H9 (cell line): ENCODE results near the gene R3HDM4. TPM values are rescaled to one million over a fixed set of nuclear protein-coding genes. Genes with fewer than 3 reads are reported as not detected.

Experiments used
- DNase-seq: peaks from one replicate; pipeline ENCODE4 v3.0.0-alpha.2; 2017
- H2AFZ ChIP-seq: one replicate; pipeline ENCODE4 v1.6.1; 2013; ENCODE audit warnings: mild to moderate bottlenecking, low read length, control low read depth, moderate library complexity
- H2AK5ac ChIP-seq: 2 replicates; pipeline ENCODE4 v1.6.1; 2013; ENCODE audit warnings: low read length, control low read depth, mixed read lengths; ENCODE audit not compliant: insufficient read length
- H2BK120ac ChIP-seq: one replicate; pipeline ENCODE4 v1.6.1; 2013; ENCODE audit warnings: low read depth, mild to moderate bottlenecking, low read length, control low read depth, inconsistent platforms; ENCODE audit not compliant: poor library complexity, severe bottlenecking
- H2BK12ac ChIP-seq: 2 replicates; pipeline ENCODE4 v1.6.1; 2013; ENCODE audit warnings: low read length, control low read depth, mixed read lengths, low read depth; ENCODE audit not compliant: insufficient read length
- H2BK15ac ChIP-seq: 2 replicates; pipeline ENCODE4 v1.6.1; 2013; ENCODE audit warnings: low read depth, low read length, control low read depth
- H2BK20ac ChIP-seq: one replicate; pipeline ENCODE4 v1.6.1; 2013; ENCODE audit warnings: low read depth, mild to moderate bottlenecking, low read length, control low read depth, inconsistent platforms; ENCODE audit not compliant: poor library complexity, severe bottlenecking
- H2BK5ac ChIP-seq: 2 replicates; pipeline ENCODE4 v1.6.1; 2013; ENCODE audit warnings: low read length, control low read depth, mixed read lengths; ENCODE audit not compliant: insufficient read length
- H3K14ac ChIP-seq: 2 replicates; pipeline ENCODE4 v1.6.1; 2013; ENCODE audit warnings: low read length, control low read depth; ENCODE audit not compliant: insufficient read depth
- H3K18ac ChIP-seq: 2 replicates; pipeline ENCODE4 v1.6.1; 2013; ENCODE audit warnings: low read depth, mild to moderate bottlenecking, mixed read lengths, low read length, control low read depth; ENCODE audit not compliant: insufficient read length
- H3K23ac ChIP-seq: 2 replicates; pipeline ENCODE4 v1.6.1; 2013; ENCODE audit warnings: low read length, control low read depth, mixed read lengths, low read depth; ENCODE audit not compliant: insufficient read length
- H3K23me2 ChIP-seq: 2 replicates; pipeline ENCODE4 v1.6.1; 2013; ENCODE audit warnings: low read depth, mild to moderate bottlenecking, mixed read lengths, low read length, control low read depth; ENCODE audit not compliant: insufficient read length, poor library complexity, severe bottlenecking
- H3K27ac ChIP-seq: 2 replicates; pipeline ENCODE4 v1.5.1; 2013; ENCODE audit warnings: low read length, control low read depth, mixed read lengths, low read depth; ENCODE audit not compliant: insufficient read length
- H3K27me3 ChIP-seq: 2 replicates; pipeline ENCODE4 v1.6.1; 2013; ENCODE audit warnings: low read length, control low read depth, inconsistent platforms; ENCODE audit not compliant: insufficient read depth
- H3K4ac ChIP-seq: 2 replicates; pipeline ENCODE4 v1.6.1; 2013; ENCODE audit warnings: low read depth, mild to moderate bottlenecking, control low read depth, inconsistent platforms, low read length, moderate library complexity
- H3K4me1 ChIP-seq: 2 replicates; pipeline ENCODE4 v1.6.1; 2013; ENCODE audit warnings: low read length, control low read depth, inconsistent platforms; ENCODE audit not compliant: insufficient read depth
- H3K4me2 ChIP-seq: 2 replicates; pipeline ENCODE4 v1.6.1; 2013; ENCODE audit warnings: low read length, control low read depth, mixed read lengths; ENCODE audit not compliant: insufficient read length, insufficient read depth
- H3K56ac ChIP-seq: 2 replicates; pipeline ENCODE4 v1.6.1; 2013; ENCODE audit warnings: low read depth, mild to moderate bottlenecking, mixed read lengths, low read length, control low read depth; ENCODE audit not compliant: insufficient read length
- H3K79me1 ChIP-seq: 2 replicates; pipeline ENCODE4 v1.6.1; 2013; ENCODE audit warnings: low read depth, mild to moderate bottlenecking, moderate library complexity, low read length, control low read depth, inconsistent platforms; ENCODE audit not compliant: insufficient read depth, poor library complexity, severe bottlenecking
- H3K79me2 ChIP-seq: 2 replicates; pipeline ENCODE4 v1.6.1; 2013; ENCODE audit warnings: low read length, control low read depth, inconsistent platforms; ENCODE audit not compliant: insufficient read depth
- H3K9ac ChIP-seq: 2 replicates; pipeline ENCODE4 v1.6.1; 2013; ENCODE audit warnings: low read length, control low read depth, mixed read lengths; ENCODE audit not compliant: insufficient read length; ENCODE audit errors: extremely low read depth
- H3K9me3 ChIP-seq: one replicate; pipeline ENCODE4 v1.6.1; 2013; ENCODE audit warnings: low read depth, low read length, inconsistent platforms; ENCODE audit not compliant: control insufficient read depth
- H3T11ph ChIP-seq: one replicate; pipeline ENCODE4 v1.6.1; 2013; ENCODE audit warnings: mild to moderate bottlenecking, low read length, control low read depth, inconsistent platforms
- H4K20me1 ChIP-seq: one replicate; pipeline ENCODE4 v1.6.1; 2013; ENCODE audit not compliant: control insufficient read depth, insufficient read length, insufficient read depth
- H4K5ac ChIP-seq: 2 replicates; pipeline ENCODE4 v1.6.1; 2013; ENCODE audit warnings: low read depth, mild to moderate bottlenecking, mixed read lengths, low read length, control low read depth; ENCODE audit not compliant: insufficient read length
- H4K8ac ChIP-seq: replicated peaks from 2 replicates; pipeline ENCODE4 v1.6.1; 2013; ENCODE audit warnings: low read length, control low read depth, mixed read lengths, low read depth; ENCODE audit not compliant: insufficient read length
- H4K91ac ChIP-seq: 2 replicates; pipeline ENCODE4 v1.6.1; 2013; ENCODE audit warnings: low read depth, mild to moderate bottlenecking, moderate library complexity, mixed read lengths, low read length, control low read depth; ENCODE audit not compliant: insufficient read length
- H3K27ac Mint-ChIP-seq, 3 experiments: 2 replicates in 2 of 3; 3 replicates in 1 of 3; pipeline ENCODE4 v1.8.0; 2020 to 2021; ENCODE audit warnings: mixed read lengths in 3 of 3, mild to moderate bottlenecking in 1 of 3, moderate library complexity in 1 of 3
- H3K27me3 Mint-ChIP-seq: 2 replicates; pipeline ENCODE4 v1.8.0; 2021; ENCODE audit warnings: low read depth, mild to moderate bottlenecking, moderate library complexity, mixed read lengths
- H3K36me3 Mint-ChIP-seq, 3 experiments: 2 replicates in 2 of 3; 3 replicates in 1 of 3; pipeline ENCODE4 v1.8.0; 2020 to 2021; ENCODE audit warnings: low read depth in 3 of 3, mixed read lengths in 3 of 3; ENCODE audit not compliant: insufficient read depth in 1 of 3
- H3K4me1 Mint-ChIP-seq, 2 experiments: 2 replicates each; pipeline ENCODE4 v1.8.0; 2020; ENCODE audit warnings: mixed read lengths in 2 of 2
- H3K4me3 Mint-ChIP-seq, 2 experiments: 2 replicates in 1 of 2; 3 replicates in 1 of 2; pipeline ENCODE4 v1.8.0; 2020 to 2021; ENCODE audit warnings: mild to moderate bottlenecking in 2 of 2, mixed read lengths in 2 of 2, moderate library complexity in 1 of 2
- H3K9me3 Mint-ChIP-seq, 2 experiments: 2 replicates in 1 of 2; 3 replicates in 1 of 2; pipeline ENCODE4 v1.8.0; 2020; ENCODE audit warnings: mild to moderate bottlenecking in 2 of 2, mixed read lengths in 2 of 2, moderate library complexity in 1 of 2
- WGBS: extraction: QIAGEN DNeasy Blood & Tissue Kit; methylation state at CpG from one replicate; pipeline ENCODE4 v1.1.7; 2013; ENCODE audit warnings: missing lambda C conversion rate, low lambda C conversion rate, mixed read lengths; ENCODE audit not compliant: insufficient read length; ENCODE audit errors: extremely low coverage; 5-methylcytosine and 5-hydroxymethylcytosine counted together
- total RNA-seq: library from RNA; stranded (reverse); gene quantifications from 2 replicates; pipeline ENCODE4 v1.2.1, GENCODE V29; 2021
- TF ChIP-seq, protein P1 (sequence below): fragments of 200-600 bp; sonication (generic); conservative IDR thresholded peaks from 3 replicates; pipeline ENCODE4 v1.8.0; 2021; ENCODE audit warnings: antibody characterized with exemption, mild to moderate bottlenecking

The R3HDM4 gene
- total RNA-seq, 1 experiment from 2014 or later: 66.4 TPM

DNA sequence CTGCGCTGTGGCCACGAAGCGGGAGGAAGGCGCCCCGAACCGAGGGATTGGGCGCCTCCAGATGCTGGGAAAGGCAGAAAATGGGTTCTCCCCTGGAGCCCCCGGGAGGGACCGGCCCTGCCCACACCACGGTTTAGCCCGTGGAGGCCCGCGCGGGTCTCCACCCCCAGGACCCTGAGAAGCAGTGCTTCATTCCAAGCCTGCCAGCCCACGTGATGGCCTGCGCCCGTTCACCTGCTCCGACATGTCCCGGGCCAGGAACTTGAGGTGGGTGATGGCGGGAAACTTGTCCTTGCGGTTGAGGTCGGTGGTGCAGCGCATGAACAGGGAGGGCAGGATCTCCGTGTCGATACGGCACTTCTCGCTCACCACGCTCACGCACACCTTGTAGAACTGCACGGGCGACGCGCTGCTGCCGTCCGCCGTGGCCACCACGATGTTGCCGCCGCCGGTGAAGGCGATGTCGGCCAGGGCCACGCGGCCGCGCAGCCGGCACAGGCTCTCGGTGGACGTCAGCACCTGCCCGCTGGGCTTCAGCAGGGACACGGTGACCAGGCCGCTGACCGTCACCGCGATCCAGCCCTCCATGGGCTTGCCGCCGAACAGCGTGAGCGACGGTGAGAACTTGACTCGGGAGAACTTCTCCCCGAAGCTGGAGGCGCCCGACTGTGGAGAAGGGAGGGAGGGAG lies 27.3 kb downstream of the R3HDM4 start:
- H3K4me1 ChIP-seq: no peaks in the 10 kb centered on the region
- no peak overlapping the region for H3T11ph ChIP-seq
- H3K4me1 Mint-ChIP-seq: no peaks in the 10 kb centered on the region
- no peak overlapping the region for H2BK120ac ChIP-seq
- H4K91ac ChIP-seq: no peak overlapping the region
- no peaks in the 10 kb centered on the region for H3K79me2 ChIP-seq
- no peaks in the 10 kb centered on the region for H3K27me3 Mint-ChIP-seq
- H2BK15ac ChIP-seq: no peak overlapping the region
- no peak overlapping the region for H3K27ac Mint-ChIP-seq
- no peak overlapping the region for H2BK5ac ChIP-seq
- peaks cover 16 to 65% (median 53%) of the 10 kb centered on the region in 3 experiments for H3K36me3 Mint-ChIP-seq
- no peaks in the 10 kb centered on the region for H3K9me3 ChIP-seq
- H3K9me3 Mint-ChIP-seq: no peaks in the 10 kb centered on the region
- H3K27ac ChIP-seq: no peak overlapping the region
- no peaks in the 10 kb centered on the region for H3K23me2 ChIP-seq
- no peak overlapping the region for H3K14ac ChIP-seq
- no peaks in the 10 kb centered on the region for H3K27me3 ChIP-seq
- H2BK12ac ChIP-seq: no peak overlapping the region
- H3K79me1 ChIP-seq: no peaks in the 10 kb centered on the region
- no peak overlapping the region for H3K9ac ChIP-seq
- no peak overlapping the region for H3K56ac ChIP-seq
- no peak overlapping the region for H3K18ac ChIP-seq
- no peak for DNase-seq
- H3K4ac ChIP-seq: no peak overlapping the region
- no peak overlapping the region for H3K4me2 ChIP-seq
- TF ChIP-seq, protein P1, sequence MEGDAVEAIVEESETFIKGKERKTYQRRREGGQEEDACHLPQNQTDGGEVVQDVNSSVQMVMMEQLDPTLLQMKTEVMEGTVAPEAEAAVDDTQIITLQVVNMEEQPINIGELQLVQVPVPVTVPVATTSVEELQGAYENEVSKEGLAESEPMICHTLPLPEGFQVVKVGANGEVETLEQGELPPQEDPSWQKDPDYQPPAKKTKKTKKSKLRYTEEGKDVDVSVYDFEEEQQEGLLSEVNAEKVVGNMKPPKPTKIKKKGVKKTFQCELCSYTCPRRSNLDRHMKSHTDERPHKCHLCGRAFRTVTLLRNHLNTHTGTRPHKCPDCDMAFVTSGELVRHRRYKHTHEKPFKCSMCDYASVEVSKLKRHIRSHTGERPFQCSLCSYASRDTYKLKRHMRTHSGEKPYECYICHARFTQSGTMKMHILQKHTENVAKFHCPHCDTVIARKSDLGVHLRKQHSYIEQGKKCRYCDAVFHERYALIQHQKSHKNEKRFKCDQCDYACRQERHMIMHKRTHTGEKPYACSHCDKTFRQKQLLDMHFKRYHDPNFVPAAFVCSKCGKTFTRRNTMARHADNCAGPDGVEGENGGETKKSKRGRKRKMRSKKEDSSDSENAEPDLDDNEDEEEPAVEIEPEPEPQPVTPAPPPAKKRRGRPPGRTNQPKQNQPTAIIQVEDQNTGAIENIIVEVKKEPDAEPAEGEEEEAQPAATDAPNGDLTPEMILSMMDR: no peak
- H2AFZ ChIP-seq: no peak overlapping the region
- no peak overlapping the region for H4K8ac ChIP-seq
- no peak overlapping the region for H2BK20ac ChIP-seq
- no CpG with 5 or more reads among the region's 64 CpGs for WGBS
- H2AK5ac ChIP-seq: no peak overlapping the region
- no peak overlapping the region for H3K4me3 Mint-ChIP-seq
- no peak overlapping the region for H4K5ac ChIP-seq
- H3K23ac ChIP-seq: no peak overlapping the region
- peaks cover 2% of the 10 kb centered on the region for H4K20me1 ChIP-seq
